Stimulated activated CD4-positive, alpha-beta T cell treated with anti-CD3 and anti-CD28 coated beads, Interleukin-15, amount 100 ng/mL, for 48 hours (primary cell): Measurements from ENCODE around the gene LHB.
A peak's percentile ranks its signal among the peaks of the same experiment; 100 is the strongest.

ENCODE experiments used
- DNase-seq, 2 donors: peaks; one replicate each; pipeline ENCODE4 v3.0.0-alpha.2; 2020; ENCODE audit warnings: low read depth in 2 of 2

The LHB gene

DNA sequence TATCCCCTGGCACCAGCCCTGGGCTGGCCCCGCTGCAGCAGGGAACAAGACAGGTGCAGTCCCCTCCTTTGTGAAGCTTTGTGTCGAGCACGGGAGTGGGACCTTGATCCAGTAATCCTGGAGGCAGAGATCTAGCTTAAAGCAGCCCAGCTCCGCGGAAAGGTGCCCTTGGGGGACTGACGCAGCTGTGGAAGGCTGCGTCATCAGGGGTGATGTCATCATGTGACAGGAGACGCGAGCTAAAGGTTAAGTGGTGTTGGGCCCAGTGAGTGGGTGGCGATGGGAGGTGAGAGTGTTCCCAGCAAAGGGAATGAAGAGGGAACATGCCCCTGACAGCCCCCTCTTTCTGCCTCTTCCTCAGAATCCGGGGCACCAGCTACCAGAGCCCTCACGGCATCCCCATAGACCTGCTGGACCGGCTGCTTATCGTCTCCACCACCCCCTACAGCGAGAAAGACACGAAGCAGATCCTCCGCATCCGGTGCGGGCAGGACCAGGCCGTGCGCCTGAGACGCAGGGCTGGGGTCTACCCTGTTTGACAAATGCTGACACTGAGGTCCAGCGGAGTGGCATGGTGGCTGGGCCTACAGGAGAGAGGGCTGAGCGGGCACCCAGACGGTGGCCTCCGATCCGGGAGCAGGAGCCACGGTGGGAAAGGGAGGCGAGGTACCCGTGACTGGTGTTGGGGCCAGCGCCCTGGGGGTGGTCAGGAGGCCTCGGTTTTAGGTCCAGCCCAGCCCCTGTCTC is 2.6 kb downstream of the LHB start:
- no peak for DNase-seq

DNA sequence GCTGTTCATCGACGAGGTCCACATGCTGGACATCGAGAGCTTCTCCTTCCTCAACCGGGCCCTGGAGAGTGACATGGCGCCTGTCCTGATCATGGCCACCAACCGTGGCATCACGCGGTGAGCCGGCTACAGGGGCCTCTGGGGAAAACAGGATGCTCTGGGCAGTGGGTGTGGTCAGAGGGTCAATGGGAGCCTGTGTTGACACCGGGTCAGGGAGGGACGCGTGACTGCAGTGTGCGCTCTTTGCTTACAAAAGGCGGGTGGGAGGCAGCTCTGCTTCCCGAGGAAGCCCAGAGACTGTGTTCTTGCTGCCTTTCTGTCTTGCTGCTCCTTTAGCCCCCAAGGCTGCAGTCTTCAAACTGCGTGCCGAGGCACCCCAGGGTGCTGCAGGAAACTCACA is 5.7 kb downstream of the LHB start:
- DNase-seq: no peak

DNA sequence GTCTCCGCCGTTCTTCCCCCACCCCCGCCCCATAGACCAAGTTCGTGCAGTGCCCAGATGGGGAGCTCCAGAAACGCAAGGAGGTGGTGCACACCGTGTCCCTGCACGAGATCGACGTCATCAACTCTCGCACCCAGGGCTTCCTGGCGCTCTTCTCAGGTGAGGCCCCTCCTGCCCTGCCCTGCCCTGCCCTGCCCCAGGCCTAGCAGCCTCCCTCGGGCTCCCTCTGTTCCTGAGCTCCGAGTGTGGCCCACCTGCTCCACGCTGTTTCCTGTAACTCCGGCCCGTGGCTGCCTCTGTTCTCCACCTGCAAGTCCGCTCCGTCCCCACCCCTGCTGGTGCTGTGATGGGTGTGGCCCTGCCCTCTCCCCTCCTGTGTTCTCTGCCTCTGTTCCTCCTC is 6.4 kb downstream of the LHB start:
- no peak for DNase-seq

DNA sequence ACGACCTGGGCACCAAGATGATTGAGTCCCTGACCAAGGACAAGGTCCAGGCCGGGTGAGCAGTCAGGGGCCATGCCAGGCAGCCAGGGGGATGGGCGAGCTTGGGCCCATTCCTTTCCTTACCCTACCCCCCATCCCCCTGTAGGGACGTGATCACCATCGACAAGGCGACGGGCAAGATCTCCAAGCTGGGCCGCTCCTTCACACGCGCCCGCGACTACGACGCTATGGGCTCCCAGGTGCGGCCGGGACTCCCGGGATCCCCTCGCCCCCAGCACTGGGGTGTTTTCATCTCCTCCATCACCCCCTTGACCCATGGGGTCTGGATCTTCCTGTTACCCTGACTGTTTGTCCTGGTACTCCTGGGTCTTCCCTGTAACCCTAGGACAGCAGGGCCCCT is 7.1 kb downstream of the LHB start:
- no peak for DNase-seq

DNA sequence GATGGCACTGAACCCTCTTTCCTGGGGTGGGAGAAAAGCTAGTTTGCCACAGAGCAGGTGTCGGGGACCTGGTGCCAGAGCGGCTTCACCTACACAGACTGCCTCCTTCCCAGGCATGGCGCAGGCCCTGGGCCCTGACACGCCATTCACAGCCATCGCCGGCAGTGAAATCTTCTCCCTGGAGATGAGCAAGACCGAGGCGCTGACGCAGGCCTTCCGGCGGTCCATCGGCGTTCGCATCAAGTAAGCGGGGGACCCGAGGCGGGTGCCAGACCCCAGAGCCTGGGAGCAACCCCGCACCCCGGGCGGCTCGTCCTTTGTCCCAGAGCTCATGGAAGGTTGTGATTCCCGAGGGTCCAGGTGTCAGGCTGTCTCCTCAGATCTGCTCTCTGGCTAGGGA is 10.0 kb downstream of the LHB start:
- no peak for DNase-seq

DNA sequence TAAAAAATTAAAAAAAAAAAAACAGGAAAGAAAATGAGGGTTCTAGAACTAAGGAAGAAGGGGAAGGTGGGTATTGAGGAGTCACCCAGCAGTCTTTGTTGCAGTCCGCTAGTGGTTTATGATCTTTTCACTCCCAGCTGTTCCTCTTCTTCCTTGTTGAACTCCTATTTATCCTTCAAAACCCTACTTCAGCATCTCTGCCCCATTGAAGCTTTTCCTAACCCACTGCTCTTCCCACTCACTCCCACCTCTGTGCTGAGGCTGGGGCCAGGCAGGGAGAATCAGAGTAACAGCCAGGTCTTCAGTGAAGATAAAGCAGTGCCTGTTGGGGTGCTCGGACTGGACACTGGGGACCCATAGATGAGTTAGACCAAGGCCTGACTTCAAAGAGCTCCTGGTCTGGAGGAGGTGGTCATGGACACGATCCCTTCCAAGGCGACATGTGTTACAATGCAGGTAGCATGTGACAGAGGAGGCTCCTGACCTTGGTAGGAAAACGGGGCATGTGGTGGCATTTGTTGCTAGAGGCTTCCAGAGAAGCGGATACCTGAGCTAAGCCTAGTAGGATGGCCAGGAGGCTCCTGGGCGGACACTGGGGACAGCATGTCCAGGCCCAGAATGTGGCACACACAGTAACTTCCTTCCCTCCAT is 11.8 kb downstream of the LHB start:
- no peak for DNase-seq

DNA sequence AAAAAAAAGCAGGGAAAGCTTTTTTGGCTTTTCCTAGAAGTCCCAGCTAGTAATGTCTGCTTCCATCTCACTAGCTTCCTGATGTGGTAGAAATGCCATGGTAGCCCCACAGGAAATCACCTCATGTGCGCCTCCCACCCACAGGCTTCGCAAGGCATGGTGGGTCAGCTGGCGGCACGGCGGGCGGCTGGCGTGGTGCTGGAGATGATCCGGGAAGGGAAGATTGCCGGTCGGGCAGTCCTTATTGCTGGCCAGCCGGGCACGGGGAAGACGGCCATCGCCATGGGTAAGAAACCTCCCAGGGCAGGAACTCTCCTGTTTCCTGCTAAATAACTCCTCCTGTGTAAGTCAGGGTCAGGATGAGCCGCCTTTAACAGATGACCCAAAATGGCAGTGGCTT is 12.8 kb downstream of the LHB start:
- no peak for DNase-seq

DNA sequence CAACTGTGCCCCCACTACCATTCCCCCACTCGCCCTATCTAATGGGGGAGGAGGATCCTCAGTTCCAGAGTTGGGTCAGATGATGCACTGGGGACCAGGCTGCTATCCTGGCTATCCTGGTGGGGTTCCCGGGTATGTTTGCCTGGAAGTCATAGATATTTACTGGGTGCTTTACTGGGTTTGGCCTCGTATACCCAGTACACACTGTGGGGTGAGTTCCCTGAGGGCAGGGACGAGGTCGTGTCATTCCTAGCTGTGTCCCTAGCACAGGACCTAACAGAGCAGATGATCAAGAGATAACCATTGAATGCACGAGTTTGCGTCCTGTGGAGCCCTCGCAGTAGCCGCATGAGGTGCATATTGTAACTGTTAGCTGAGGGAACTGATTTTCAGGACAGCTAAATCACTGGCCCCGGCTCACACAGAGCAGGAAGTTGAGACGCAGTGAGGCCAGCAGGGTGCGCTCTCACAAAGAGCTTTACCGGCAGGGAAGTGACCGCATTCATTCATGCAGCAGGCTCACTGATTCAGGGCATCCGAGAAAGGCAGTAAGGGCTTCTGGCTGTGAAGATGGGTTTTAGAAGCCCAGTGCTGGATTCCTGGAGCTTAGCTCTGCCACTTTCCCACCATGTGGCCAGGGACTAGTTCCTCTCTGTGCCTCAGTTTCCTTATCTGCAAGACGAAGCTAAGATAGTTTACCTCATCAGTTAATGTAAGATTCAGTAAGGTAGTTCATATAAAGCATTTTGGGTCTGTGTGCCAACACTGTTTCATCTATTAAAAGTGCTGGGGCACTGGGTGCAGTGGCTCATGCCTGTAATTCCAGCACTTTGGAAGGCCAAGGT is 17.2 kb downstream of the LHB start:
- peak in 1 of 2 donors; percentile 72 for DNase-seq

DNA sequence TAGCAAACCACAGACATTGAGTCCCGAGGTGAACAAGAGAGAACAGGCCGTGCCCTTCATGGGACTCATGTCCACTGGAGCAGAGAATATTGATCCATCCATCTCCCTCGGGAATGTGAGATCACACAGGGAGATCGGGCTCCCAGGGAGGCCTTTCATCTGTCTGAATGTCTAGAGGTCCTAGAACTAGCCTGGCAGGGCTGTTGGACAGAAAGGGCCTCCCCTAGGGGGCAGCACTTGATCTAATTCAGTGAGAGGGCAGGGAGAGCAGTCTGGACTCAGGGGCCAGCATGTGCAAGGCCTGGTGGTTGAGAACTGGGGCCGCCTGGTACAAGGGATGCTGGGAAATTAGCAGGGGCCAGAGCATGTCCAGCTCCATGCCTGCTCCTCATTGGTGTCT is 18.9 kb downstream of the LHB start:
- DNase-seq: peak in 1 of 2 donors; percentile 52

DNA sequence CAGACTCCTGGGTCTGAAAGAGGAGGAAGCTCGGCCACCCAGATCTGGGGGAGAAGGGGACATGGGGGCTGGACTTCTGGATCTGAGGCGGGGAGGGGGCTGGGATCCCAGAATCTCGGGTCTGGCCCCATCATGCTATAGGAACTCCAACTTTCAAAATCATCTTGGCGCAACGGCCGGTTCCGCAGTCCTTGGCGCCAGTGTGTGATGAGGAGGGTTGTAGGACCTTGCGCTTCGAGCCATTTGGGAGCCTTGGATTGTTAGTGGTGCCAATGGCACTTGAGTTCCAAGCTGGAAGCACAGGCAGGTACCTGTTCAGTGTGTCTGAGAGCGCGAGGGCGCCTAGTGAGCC is 22.9 kb downstream of the LHB start:
- no peak for DNase-seq

DNA sequence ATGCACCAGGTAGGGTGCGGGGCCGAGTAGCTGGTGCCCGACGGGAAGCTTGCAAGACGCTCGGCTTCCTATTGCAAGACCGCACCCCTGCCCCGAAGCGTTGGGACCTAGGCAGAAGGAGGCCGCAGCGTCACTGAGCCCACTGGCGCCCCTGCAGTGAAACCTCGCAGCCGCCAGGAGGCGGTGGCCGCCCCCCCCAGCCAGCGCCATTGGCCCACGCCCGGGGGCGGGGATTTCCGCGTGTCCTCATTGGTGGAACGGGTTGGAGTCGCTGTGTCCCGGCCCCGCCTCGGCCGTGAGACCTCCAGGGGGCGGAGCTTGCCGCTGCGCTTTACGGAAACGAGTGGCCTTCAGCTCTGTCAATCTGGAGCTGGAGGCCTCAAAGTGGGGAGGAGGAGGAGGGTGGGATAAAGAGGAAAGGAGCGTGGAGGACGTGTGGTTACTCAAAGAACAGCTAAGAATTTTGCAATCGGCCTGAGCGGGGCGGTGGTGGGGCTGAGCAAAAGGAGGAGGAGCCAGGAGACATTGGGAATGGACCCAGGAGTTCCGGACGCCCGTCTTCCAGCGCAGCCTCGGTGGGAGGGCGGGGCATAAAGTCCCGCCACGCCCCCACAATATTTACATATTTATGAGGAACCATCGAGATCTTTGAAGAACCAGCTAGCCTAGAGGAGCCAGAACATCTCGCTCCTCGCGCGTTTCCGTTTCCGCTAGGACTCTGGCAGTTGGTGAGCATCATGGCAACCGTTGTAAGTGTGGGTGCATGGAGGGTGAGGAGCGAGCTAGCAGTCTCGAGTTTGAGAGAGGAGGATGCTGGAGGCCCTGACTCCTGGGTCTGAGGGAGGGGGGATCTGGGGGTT is 23.5 kb downstream of the LHB start, which contains the start of the genes GYS1 and RUVBL2:
Gene GYS1 (minus strand): TSS at position 135 of the 860 bp plus-strand sequence. CDS start 197 bp downstream, outside the sequence.
Gene RUVBL2 (plus strand): TSS at position 713 of the 860 bp plus-strand sequence. CDS start 25 bp downstream, at position 738.
- peak; percentile 99 to 100 for DNase-seq

DNA sequence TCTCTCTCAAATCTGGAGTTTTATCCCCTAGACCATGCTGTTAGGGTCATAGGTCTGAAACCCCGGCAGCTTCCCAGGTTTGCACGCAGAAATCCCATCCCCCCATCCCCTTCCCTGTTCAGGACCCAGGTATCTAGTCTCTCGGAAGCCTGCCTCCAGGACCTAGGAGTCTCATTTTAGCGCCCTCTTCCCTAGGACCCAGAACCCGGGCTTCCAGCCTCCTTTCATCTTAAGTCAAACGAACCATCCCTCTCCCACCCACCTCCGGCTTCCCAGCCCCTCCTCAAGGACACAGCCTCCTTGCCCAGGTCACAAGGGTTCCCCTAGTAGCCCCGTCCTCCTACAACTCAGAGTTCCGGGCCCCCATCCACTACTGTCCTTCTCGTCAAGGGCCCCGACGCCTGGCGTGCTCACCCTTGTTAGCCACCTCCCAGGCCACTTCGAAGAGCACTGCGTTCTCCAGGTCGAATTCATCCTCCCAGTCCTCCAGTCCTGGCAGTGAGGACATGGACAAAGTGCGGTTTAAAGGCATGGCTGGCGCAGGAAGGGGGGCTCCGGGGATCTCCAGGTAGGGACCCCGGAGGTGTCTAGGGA is 24.2 kb downstream of the LHB start:
- no peak for DNase-seq

DNA sequence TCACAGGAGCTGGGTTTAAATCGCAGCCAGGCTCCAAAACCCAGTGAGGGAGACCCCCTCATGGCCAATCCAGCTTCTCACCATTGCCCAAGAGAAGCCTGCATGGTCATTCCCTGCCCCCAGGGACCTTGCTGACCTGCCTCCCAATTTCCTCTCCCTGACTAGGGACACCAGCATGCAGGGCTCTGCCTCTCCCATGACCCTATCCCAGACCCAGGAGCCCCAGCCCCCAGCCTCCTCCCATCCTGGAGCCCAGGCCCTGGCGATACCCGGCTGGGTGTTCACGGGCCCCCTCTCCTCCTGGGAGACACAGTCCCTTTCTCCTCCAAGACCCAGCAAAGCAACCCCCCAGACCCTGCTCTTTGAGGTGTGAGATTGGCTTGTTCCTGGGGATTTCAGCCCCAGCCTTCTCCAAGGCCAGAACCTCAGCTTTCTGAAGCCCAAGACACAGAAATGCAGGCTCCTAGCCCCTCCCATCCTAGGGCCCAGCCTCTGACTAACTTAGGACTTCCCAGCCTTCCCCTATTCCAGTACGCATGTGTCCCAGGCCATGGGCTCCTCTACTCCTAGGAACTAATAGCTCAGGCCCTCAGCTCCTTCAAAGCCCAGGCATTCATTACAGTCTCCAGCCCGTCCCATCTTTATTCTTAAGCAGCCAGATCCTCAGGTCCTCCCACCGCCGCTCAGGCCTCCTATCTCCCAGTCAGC is 24.9 kb downstream of the LHB start:
- no peak for DNase-seq

DNA sequence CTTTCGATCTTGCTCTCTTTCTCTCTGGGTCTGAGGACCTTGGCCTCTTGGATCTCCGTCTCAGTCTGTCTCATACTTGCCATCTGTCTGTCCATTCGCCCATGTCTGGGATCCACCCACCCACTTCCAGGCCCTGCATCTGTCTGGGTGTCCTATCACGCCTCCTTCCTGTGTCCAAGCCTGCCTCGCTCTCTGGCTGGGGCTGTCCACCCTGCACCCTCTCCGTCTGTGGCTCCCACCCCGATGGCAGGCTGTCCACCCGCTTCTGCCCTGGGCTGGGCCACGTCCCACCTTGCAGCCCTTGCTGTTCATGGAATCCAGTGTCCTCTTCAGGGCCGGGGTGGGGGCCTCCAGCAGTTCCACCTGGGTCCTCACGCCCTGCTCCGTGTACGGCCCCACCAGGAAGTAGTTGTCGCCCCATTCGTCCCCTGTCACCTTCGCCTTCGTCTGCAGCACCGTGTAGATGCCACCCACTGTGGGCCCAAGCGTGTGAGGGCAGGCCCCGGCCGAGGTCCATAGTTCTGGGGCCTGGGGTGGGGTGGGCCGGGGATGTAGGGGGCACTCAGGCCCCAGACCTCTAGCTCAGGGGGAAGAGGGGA is 25.8 kb downstream of the LHB start:
- no peak for DNase-seq

DNA sequence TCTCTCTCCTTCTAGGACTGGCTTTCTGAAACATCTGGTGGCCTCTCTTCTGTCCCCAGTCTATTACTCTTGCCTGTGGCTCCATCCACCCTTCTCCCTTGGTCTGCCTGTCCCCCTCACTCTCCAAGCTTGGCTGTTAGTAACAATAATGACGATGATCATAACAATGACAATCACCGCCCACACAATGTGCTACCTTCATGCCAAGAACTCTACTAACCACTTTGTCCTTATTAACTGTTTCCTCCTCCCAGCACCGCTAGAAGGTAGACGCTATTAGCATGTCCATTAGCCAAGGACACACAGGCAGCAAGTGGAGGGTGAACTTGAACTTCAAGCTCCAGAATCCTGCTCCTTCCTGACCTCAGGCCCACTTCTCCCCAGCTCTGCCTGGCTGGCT is 26.5 kb downstream of the LHB start:
- no peak for DNase-seq

DNA sequence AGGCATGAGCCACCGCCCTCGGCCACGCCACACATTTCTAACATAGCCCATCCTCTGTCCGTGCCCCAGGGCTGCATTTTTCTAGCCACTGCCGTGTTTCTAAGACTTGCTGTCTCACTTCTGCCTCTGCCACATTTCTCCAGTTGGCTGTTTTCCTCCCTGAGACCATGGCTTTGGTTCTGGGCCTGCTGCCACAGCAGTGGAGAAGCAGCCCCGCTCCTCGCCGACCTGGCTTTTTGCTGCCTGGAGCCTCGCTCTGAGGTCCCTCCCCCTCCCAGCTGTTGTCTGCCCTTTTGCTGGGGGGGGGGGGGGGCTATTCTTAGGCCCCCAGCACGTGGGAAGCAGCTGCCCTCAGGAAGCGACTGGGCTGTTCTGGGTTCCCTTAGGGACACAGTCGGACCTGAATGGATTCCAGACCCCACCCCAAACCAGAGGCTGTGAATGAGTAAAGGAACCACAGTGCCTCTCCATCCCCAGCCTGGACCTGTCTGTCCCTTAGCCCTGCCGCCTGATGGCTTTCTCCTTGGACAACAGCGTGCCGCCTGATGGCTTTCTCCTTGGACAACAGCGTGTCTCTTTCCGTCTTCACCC is 27.1 kb downstream of the LHB start:
- no peak for DNase-seq

DNA sequence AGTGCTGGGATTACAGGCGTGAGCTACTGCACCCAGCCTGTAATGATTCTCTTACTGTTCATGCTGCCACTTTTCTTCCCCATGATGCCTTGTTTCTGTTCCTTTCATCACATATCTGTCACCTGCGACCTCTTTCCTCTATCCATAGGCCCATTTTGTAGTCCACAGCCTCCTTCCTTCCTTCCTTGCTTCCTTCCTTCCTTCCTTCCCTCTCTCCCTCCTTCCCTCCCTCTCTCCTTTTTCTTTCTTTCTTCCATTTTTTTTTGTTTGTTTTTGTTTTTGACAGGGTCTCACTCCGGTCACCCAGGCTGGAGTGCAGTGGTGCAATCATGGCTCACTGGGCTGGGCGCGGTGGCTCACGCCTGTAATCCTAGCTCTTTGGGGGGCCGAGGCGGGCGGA is 28.0 kb downstream of the LHB start:
- no peak for DNase-seq

DNA sequence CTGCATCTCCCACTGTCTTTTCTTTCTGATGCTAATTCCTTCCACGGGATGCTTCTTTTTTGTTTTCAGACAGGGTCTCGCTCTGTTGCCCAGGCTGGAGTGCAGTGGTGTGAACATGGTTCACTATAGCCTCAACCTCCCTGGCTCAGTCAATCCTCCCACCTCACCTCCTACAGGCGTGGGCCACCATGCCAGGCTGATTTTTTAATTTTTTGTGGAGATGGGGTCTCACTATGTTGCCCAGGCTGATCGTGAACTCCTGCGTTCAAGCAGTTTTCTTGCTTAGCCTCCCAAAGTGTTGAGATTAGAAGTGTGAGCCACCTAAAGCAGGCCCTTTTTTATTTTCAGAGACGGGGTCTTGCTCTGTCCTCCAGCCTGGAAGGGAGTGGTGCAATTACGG is 28.6 kb downstream of the LHB start:
- no peak for DNase-seq

DNA sequence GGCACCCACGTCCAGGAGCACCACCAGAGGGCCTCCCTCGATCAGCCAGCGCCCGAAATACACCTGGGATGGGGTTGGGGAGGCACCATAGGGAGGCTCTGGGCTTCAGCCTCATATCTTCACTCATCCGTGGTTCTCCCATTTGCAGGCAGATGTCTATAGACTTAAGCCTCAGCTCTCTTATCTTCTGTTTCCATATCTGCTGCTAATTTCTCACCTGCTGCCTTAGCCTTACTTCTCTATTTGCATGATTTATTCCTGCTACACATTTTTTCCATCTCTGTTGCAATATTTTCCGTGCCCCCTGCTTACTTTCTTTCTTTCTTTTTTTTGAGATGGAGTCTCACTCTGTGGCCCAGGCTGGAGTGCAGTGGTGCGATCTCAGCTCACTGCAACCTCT is 29.6 kb downstream of the LHB start:
- no peak for DNase-seq

DNA sequence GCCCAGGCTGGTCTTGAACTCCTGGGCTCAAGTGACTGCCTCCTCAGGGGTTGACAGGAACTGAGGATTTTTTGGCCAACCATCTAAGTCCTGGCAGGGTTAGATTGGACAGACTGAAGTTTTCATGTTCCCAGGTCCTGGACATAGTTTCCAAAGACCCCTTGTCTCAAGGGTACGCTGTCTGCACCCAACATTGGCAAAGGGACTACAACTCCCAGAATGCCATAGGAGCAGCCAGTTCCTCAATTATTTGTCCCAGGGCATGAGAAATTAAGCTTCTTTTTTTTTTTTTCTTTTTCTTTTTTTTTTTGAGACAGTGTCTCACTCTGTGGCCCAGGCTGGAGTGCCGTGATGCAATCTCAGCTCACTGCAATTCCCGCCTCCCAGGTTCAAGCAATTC is 30.7 kb downstream of the LHB start:
- DNase-seq: no peak
